Esophagus muscularis mucosa (tissue), 4 donors: ENCODE results near the gene SIM1. TPM values are rescaled to one million over a fixed set of nuclear protein-coding genes. Genes with fewer than 3 reads are reported as not detected.

Source experiments
- DNase-seq: peaks from one replicate; pipeline ENCODE4 v3.0.0-alpha.2; 2017; ENCODE audit errors: extremely low spot score
- H3K27ac ChIP-seq, 4 donors: fragments of 200-600 bp; sonication (generic); replicated peaks in 1 of 4; 1 replicate in 3 of 4; 2 replicates in 1 of 4; pipeline ENCODE4 v1.5.1; 2016 to 2019; ENCODE audit warnings: mild to moderate bottlenecking in 1 of 4
- H3K27me3 ChIP-seq, 4 donors: fragments of 200-600 bp; sonication (generic); one replicate each; pipeline versions ENCODE4 v1.5.1 to v1.6.0; 2016 to 2019
- H3K36me3 ChIP-seq, 4 donors: fragments of 200-600 bp; sonication (generic); one replicate each; pipeline ENCODE4 v1.5.1; 2016 to 2019
- H3K4me1 ChIP-seq, 4 donors: fragments of 200-600 bp; sonication (generic); one replicate each; pipeline ENCODE4 v1.5.1; 2016 to 2019
- H3K4me3 ChIP-seq, 4 donors: fragments of 200-600 bp; sonication (generic); 1 replicate in 2 of 4; 2 replicates in 2 of 4; pipeline ENCODE4 v1.5.1; 2016 to 2019; ENCODE audit warnings: mild to moderate bottlenecking in 4 of 4, moderate library complexity in 1 of 4
- H3K9me3 ChIP-seq, 4 donors: fragments of 200-600 bp; sonication (generic); 1 replicate in 3 of 4; 2 replicates in 1 of 4; pipeline ENCODE4 v1.5.1; 2016 to 2019
- EP300 ChIP-seq: sonication (generic); formaldehyde crosslinking; IDR thresholded peaks from one replicate; pipeline ENCODE4 v1.6.1; 2017; ENCODE audit warnings: antibody characterized with exemption
- POLR2A ChIP-seq: fragments of 450-650 bp; IDR thresholded peaks from one replicate; pipeline ENCODE4 v1.6.1; 2017; ENCODE audit warnings: antibody characterized with exemption, moderate library complexity, mild to moderate bottlenecking, low read depth
- POLR2AphosphoS5 ChIP-seq, 2 donors: sonication (generic); formaldehyde crosslinking; IDR thresholded peaks; one replicate each; pipeline ENCODE4 v1.6.1; 2017; ENCODE audit warnings: antibody characterized with exemption in 2 of 2
- WGBS: methylation state at CpG from one replicate; pipeline ENCODE4 v1.1.5; 2018; 5-methylcytosine and 5-hydroxymethylcytosine counted together
- intact Hi-C: fragments of 100-400 bp; cut with DNase I; formaldehyde crosslinking; loops from one replicate; pipeline ENCODE4 v1.15.1; 2023
- total RNA-seq, 4 donors: library from RNA; depleted of rRNA; stranded (reverse); fragments of >200 nt; gene quantifications; one replicate each; pipeline versions ENCODE4 v1.1.0 to v1.2.1, GENCODE V29; 2016
- TF ChIP-seq, protein P1 (sequence below), 3 experiments: fragments of 200-600 bp in 2 of 3; fragments of 450-650 bp in 1 of 3; sonication (generic) in 2 of 3; IDR thresholded peaks; one replicate each; pipeline ENCODE4 v1.5.1; 2017 to 2019; ENCODE audit warnings: antibody characterized with exemption in 3 of 3, mild to moderate bottlenecking in 2 of 3, moderate library complexity in 1 of 3

SIM1 gene
- total RNA-seq, 4 donors from 2014 or later: not detected

DNA sequence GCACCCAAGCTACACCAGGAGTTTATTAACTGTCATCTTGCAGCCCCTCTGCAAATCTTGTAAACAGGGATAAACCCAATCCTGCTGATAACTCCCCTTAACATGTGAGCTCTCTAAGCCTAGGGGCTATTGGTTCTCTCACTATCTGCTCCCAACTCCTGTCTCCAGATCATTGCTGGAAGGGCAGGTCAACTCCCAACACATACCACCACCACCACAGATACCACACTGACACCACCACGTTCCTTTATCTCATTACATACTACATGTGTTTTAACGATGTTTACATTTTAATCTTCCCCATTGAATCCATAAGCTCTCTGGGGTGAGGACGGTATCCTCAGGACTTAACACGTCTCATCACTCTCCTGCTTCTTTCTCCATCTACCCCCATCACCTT is 51.8 kb downstream of the SIM1 start:
- 81% methylated on average over 4 of the region's 4 CpGs for WGBS

DNA sequence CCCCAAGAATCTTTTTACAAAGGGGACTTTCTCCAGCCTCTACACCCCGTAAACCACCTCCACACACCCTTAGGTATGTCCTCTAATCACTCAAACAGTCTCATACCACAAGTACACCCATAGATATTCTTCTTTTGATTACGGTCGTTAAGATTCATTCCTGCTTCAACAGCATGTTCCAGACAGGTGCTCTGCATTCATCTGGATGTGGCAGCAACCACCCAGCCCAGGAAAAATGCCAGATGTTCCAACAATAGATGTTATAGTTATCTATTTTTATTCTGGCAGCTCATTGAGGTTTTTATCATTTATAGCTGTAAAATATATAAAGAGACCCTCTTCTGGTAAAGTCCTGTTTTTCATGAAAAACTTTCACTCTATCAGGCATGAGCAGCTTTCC is 60.7 kb downstream of the SIM1 start:
- no peaks in the 10 kb centered on the region for H3K27me3 ChIP-seq
- H3K27ac ChIP-seq: no peak overlapping the region
- WGBS: 82% methylated on average over 3 of the region's 3 CpGs
- TF ChIP-seq EP300: no peak
- intact Hi-C loops: no loop called here
- no peak for DNase-seq
- H3K4me3 ChIP-seq: no peak overlapping the region
- no peaks in the 10 kb centered on the region for H3K36me3 ChIP-seq
- no peaks in the 10 kb centered on the region for H3K4me1 ChIP-seq
- no peaks in the 10 kb centered on the region for H3K9me3 ChIP-seq

More for the DNA sequence above, 51.8 kb downstream of the SIM1 start:
- TF ChIP-seq, protein P1, sequence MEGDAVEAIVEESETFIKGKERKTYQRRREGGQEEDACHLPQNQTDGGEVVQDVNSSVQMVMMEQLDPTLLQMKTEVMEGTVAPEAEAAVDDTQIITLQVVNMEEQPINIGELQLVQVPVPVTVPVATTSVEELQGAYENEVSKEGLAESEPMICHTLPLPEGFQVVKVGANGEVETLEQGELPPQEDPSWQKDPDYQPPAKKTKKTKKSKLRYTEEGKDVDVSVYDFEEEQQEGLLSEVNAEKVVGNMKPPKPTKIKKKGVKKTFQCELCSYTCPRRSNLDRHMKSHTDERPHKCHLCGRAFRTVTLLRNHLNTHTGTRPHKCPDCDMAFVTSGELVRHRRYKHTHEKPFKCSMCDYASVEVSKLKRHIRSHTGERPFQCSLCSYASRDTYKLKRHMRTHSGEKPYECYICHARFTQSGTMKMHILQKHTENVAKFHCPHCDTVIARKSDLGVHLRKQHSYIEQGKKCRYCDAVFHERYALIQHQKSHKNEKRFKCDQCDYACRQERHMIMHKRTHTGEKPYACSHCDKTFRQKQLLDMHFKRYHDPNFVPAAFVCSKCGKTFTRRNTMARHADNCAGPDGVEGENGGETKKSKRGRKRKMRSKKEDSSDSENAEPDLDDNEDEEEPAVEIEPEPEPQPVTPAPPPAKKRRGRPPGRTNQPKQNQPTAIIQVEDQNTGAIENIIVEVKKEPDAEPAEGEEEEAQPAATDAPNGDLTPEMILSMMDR (IDR thresholded peaks at IDR 0.05): no peak
- TF ChIP-seq POLR2AphosphoS5 (IDR thresholded peaks at IDR 0.05) (no peak), POLR2A (no peak), EP300 (no peak)
- H3K27ac ChIP-seq: no peak overlapping the region
- no peaks in the 10 kb centered on the region for H3K36me3 ChIP-seq
- DNase-seq: no peak
- intact Hi-C loops: no loop called here
- H3K4me1 ChIP-seq: no peaks in the 10 kb centered on the region
- H3K4me3 ChIP-seq: no peak overlapping the region
- H3K27me3 ChIP-seq: peaks cover 0 to 6% (median 0%) of the 10 kb centered on the region in 4 donors
- no peaks in the 10 kb centered on the region for H3K9me3 ChIP-seq

DNA sequence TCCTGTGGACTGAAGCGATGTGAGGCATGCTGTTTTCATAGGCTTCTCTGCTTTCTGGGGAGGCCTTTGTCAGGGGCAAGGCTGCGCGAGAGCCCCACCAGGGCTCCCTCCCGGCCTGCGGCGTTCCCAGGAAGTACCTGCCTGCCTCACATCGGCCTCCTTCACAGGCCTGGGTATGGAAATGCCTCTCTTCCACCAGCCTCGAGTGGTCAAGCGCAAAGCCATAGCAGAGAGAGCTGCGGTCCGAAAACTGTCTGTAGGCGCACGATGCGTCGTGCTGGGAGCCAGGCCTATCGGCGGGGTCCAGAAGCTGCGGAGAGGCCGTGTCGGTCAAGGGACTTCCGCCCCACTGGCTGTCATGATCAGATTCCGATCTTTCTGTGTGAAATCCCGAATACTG is 71.2 kb downstream of the SIM1 start:
- Histone ChIP-seq H3K36me3 (no peaks in the 10 kb centered on the region), H3K27me3 (no peaks in the 10 kb centered on the region), H3K27ac (no peak overlapping the region), H3K4me3 (no peak overlapping the region), H3K4me1 (no peaks in the 10 kb centered on the region), H3K9me3 (no peaks in the 10 kb centered on the region)
- intact Hi-C loops: no loop called here
- 95% methylated on average over 21 of the region's 23 CpGs for WGBS
- DNase-seq: no peak
- TF ChIP-seq POLR2AphosphoS5 (IDR thresholded peaks at IDR 0.05) (no peak), EP300 (no peak), POLR2A (no peak)
- TF ChIP-seq, protein P1 (IDR thresholded peaks at IDR 0.05): no peak

DNA sequence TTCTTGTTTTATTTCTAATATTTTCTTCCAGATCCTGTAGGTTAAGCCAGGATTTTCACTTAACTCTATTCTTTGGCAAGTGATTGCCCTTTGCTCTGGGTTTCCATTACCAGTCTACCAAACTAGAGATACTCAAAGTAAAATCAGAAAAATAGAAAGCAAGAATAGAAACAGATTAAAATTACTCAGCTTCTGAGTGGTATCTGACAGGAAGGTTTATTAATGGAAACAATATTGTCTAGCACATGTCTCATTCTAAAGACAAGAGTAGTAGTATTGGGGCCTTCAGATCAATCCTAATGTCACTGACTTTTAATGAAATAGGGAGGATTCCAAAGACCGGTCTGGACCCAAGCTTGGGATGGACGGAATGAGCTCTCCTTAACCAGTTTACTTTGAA is 72.3 kb downstream of the SIM1 start:
- Histone ChIP-seq H3K36me3 (no peaks in the 10 kb centered on the region), H3K27me3 (no peaks in the 10 kb centered on the region), H3K9me3 (no peaks in the 10 kb centered on the region), H3K27ac (no peak overlapping the region), H3K4me3 (no peak overlapping the region), H3K4me1 (no peaks in the 10 kb centered on the region)
- intact Hi-C loops: no loop called here
- WGBS: 77% methylated on average over 2 of the region's 2 CpGs
- TF ChIP-seq POLR2A (no peak), EP300 (no peak), POLR2AphosphoS5 (IDR thresholded peaks at IDR 0.05) (no peak)
- TF ChIP-seq, protein P1 (IDR thresholded peaks at IDR 0.05): no peak
- no peak for DNase-seq

DNA sequence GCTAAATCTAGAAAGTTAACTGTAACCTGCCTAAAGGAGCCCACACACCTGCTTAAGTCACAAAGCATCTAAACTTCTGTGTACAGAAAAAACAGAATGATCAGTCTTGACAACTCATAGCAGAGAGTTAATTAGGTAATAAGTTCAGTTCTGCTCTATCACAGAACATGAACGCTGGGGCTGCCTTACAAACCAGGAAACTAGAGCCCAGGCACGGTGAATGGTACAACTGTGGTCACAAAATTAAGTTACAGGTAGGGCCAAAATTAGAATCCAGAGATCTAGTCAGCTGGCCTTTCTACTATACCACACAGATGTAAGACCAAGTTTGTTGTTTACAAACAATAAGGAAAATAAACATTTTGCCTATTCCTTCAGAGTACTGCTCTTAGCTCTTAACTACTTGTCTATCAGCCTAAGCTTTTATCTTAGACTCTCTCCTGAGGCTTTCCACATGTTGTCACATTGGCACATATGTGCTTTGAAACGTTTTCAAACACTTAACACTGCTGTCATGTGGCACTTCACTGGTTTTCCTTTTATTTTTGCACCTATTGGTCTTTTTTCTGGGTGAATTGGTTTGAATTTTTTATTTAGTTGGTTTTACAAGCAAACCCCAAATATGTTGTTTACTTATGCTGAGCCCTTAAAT is 75.7 kb downstream of the SIM1 start:
- no peak for TF ChIP-seq POLR2A
- TF ChIP-seq, protein P1 (IDR thresholded peaks at IDR 0.05): no peak
- TF ChIP-seq EP300: no peak
- TF ChIP-seq POLR2AphosphoS5 (IDR thresholded peaks at IDR 0.05): no peak
- Histone ChIP-seq H3K4me3 (no peak overlapping the region), H3K9me3 (no peaks in the 10 kb centered on the region), H3K36me3 (no peaks in the 10 kb centered on the region), H3K27ac (no peak overlapping the region), H3K27me3 (no peaks in the 10 kb centered on the region), H3K4me1 (no peaks in the 10 kb centered on the region)
- DNase-seq: no peak
- WGBS: 48% methylated on average over 3 of the region's 3 CpGs
- intact Hi-C loops: no loop called here
